C4-2B (cell line): ENCODE data around the gene LRP1B.

ENCODE experiments used
- ZFX ChIP-seq: fragments of 450-650 bp; IDR thresholded peaks from 2 replicates; pipeline ENCODE4 v1.6.1; 2017
- TF ChIP-seq, protein P1 (sequence below): fragments of 450-650 bp; conservative IDR thresholded peaks from 2 replicates; pipeline ENCODE4 v1.5.1; 2017; ENCODE audit warnings: mild to moderate bottlenecking

DNA sequence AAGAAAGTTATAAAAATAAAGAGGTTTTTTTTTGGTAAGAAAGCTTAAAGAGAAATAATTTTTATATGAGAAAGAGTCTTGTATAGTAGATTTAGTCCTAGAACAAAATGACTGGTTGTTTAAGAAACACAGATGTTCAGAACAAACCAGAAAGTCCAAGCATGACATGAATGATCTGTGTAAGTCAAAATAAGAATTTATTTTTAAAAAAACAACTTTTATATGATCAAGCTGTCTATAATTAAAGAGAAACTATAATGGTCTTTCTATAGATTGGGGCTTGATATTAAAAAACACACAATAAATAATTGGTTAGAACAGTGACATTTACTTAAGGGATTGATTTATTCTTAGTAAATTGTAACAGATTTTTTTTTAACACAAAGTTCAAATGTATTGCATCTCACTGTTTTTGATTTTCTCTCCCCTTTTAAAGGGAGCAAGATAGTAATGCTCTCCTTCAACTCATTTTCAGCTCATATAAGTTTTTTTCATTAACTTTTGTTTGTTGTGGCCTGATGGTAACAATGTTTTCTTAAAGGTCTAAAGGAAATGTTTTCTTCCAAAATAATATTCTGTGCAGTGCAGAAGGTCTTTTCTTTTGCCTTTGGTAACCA, 1256.8 kb downstream of the LRP1B start:
- TF ChIP-seq, protein P1, sequence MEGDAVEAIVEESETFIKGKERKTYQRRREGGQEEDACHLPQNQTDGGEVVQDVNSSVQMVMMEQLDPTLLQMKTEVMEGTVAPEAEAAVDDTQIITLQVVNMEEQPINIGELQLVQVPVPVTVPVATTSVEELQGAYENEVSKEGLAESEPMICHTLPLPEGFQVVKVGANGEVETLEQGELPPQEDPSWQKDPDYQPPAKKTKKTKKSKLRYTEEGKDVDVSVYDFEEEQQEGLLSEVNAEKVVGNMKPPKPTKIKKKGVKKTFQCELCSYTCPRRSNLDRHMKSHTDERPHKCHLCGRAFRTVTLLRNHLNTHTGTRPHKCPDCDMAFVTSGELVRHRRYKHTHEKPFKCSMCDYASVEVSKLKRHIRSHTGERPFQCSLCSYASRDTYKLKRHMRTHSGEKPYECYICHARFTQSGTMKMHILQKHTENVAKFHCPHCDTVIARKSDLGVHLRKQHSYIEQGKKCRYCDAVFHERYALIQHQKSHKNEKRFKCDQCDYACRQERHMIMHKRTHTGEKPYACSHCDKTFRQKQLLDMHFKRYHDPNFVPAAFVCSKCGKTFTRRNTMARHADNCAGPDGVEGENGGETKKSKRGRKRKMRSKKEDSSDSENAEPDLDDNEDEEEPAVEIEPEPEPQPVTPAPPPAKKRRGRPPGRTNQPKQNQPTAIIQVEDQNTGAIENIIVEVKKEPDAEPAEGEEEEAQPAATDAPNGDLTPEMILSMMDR, result no peak
- TF ChIP-seq ZFX, result no peak
